Embryonic facial prominence (tissue), 1 donor: ENCODE results near the gene DDX31.

ENCODE experiments used
- DNase-seq: peaks from one replicate; pipeline ENCODE4 v3.0.0-alpha.2; 2016; ENCODE audit errors: extremely low spot score

The DDX31 gene

DNA sequence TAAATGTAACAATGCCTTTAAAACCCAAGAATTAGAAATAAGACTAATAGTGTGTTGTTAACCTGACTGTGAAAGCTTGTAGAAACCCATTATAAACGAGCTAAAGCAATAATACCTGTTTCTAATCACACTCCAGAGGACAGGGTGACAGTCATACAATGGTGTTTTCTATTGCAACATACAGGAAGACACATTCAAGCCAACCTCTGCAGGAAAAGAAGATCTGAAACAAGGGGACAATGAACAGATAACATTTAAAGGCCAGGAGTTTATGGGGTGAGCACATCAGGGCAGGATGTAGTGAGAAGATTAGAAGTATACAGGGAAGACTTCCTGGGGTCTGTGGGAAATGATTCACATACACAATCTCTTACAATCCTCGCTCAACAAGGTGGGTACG is 73.6 kb downstream of the DDX31 start:
- no peak for DNase-seq

- DNase-seq: no peak
Measured at GRCh38 chr9:132595319-132595718, 74.5 kb downstream of the DDX31 start.

DNA sequence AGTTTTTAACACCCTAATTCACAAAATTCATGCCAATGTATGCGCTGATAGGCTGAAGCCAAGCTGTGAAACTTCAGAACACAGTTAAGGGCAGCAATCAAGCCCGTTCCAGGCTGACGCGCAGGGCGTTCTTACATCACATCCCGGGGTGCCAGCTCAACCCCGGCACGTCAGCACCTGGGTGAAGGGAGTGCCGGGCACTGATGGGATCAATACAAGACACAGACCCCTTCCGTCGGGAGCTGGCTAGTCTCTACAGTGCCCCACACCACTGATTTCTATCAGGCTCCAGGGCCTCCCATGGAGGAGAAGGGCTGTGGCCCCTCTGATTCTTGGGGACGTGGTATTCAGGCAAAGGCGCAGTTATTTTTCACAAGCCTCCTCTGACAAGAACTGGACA is 75.4 kb downstream of the DDX31 start:
- no peak for DNase-seq

DNA sequence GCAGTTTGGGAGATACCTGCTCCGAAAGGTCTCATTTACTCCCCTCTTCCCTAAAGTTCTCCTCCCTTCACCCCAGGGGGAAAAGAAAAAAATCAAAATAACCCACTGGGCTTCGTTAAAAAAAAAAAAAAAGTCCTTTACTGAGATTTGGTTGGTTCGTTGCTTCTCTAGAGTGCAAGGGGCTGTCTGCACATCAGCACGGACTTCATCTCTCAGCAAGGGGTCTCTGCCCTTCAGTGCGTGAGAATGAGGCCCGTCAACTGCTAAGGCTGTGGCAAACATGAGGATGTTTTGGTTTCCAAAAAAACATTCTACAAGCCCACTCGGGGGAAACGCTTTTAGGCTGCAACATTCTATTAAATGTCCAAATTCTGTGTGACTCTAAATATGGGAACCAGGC is 77.3 kb downstream of the DDX31 start:
- no peak for DNase-seq

- no peak for DNase-seq
Measured at GRCh38 chr9:132591751-132592314, 78.0 kb downstream of the DDX31 start.

- DNase-seq: no peak
Measured at GRCh38 chr9:132591244-132591643, 78.5 kb downstream of the DDX31 start.

DNA sequence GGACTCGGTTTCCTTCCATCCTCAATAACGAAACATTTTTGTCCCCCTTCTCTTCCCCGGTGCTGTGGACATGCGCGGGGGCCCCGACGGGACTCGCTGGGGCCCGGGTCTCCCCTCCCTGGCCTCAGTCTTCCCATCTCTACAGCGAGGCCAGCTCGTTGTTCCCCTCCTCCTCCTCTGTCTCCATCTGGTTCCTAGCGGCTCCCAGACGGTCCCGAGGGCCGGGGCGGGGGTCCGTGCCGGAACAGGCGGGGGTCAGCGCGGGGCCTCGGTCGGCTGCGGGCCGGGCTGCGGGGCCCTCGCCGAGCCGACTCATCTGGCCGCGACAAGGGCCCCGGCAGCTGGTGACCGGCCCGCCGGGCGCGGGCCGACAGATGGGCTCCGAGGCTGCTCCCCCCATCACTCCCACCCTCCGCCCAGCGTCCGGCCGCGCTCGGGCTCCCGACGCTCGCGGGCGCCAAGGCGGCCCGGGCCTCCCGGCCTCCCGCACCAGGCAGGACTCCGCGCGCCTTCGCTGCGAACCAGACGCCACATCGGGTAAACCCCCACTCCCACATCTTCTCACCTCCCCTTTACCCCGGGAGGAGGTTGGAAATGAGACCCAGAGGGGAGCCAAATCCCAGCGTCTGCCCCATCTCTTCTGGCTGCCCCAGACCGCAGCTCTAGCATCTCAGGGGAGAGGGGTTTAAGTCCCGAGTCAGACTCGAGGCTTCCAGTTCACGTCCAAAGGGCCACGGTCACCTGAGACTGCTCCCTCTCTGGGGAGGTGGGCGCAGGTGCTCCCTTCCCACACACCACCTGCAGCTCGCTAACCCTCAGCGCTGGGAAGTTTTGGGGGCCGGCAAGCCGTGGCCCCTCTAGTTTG is 79.2 kb downstream of the DDX31 start:
- DNase-seq: no peak

DNA sequence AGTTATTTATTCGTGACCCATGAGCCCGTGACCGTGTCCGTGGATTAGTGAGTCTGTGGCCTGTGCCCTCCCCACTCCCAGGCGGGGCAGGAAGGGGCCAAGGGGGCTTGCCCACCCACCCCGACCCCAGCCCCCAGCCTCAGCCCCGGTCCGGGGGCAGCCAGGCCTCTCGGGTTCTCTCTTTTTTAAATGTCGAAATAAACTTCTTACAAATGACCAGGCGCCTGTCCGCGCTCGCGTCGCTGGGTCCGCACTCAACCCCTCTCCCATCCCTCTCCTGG is 79.8 kb downstream of the DDX31 start:
- DNase-seq: no peak

DNA sequence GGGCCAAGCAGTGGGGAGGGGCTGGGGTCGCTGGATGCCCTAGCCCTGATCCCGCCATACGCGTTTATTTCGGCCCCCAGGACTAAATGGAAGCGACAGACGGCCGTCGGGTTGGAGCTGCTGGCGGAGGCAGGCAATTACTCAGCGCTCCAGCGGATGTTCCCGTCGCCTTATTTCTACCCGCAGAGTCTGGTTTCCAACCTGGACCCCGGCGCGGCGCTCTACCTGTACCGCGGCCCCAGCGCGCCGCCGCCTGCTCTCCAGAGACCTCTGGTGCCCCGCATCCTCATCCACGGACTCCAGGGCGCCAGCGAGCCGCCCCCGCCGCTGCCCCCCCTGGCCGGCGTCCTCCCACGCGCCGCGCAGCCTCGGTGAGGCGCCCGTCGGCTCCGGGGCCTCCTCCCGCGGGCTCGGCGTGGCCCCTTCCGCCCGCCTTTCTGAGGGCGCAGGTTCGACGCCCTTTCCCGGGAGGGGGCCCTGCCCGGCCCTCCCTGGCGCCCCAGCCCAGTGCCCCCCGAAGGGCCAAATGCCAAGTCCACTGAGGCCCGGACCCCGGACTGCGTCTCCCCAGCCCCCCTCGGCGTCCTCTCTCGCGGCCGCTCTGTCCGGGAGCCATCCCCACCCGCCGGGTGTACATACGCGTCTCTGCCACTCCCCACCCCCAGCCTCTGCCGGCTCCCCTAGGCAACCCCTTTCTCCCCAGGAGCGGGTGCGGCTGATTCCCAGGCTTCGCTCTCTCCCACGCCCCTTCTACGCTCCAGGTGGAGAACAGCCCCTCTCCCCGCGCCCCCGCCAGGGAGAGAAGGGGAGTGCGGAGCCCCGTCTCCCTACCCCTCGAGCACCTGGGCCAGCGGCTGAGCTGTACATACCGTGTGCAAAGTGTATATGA is 80.4 kb downstream of the DDX31 start:
- no peak for DNase-seq

GRCh38 chr9:132588501-132589147 is 81.2 kb downstream of the DDX31 start:
- no peak for DNase-seq

- DNase-seq: no peak
Measured at GRCh38 chr9:132588098-132588497, 81.7 kb downstream of the DDX31 start.

- no peak for DNase-seq
Measured at GRCh38 chr9:132587592-132587955, 82.2 kb downstream of the DDX31 start.

DNA sequence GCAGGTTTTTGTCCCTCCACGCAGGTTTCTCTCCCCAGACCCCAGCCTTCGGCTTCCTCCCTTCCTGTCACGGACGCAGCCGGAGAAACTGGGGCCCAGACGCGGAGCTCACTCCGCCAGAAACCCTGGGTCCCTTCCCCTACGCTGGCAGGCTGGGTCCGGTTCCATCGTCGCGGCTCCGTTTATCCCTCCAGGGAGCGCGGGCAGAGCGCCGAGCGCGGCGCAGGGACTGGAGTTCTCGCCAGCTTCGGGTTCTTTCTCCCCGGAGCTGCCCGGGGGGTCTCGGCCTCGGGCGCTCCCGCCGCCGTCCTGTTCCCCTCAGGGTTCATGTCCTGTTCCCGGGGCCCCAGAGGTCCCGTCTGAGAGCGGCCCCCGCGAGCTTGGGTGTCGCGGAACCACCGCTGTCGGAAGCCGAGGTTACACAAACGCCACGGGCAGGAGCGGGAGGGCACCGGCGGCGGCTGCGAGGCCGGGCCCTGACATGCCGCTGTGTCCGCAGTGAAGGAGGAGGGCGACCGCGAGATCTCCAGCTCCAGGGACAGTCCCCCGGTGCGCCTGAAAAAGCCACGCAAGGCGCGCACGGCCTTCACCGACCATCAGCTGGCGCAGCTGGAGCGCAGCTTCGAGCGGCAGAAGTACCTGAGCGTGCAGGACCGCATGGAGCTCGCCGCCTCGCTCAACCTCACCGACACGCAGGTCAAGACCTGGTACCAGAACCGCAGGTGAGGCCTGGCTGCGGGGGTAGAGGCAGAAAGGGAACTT is 82.8 kb downstream of the DDX31 start:
- DNase-seq: no peak

DNA sequence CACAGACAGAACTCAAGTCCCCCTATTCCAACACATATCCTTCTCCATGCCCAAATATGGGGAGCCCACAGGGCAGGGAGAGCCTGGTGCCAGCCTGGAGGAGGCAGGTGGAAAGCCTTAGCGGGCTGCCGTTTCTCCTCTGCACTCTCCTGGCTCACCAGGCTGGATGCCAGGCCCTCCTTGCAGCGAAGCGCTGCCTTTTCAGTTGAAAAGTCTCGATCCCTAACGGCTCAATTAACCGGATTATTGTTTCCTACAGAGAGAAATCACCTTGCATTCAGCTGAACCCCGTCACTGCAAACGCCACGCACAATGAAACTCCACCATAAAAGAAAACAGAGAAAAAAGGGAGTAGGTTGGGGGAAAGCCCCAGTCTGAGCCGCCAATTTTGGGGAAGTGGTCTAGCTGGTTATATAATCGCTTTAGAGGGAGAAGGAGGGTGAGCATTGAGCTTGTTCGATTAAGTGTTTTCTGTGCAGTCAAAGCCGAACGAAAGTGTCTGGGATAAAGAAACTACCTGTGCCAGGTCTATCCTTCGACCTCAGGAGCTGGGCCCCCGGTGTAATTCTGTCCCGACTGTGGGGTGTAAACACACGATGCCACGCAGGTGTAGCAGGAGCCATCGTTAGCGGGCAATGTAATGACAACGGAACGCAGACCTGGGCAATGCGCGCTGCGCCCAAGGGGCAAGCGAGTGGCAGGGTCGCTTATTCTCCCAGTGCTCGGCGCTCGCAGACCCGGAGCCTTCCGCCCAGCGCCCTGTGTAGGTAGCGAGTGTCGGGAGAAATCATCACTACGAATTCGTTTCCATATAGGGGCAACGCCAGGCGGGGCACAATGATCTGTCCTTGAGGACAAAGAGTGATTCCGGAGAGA is 83.6 kb downstream of the DDX31 start:
- DNase-seq: no peak

- no peak for DNase-seq
Measured at GRCh38 chr9:132584601-132585560, 84.9 kb downstream of the DDX31 start.

DNA sequence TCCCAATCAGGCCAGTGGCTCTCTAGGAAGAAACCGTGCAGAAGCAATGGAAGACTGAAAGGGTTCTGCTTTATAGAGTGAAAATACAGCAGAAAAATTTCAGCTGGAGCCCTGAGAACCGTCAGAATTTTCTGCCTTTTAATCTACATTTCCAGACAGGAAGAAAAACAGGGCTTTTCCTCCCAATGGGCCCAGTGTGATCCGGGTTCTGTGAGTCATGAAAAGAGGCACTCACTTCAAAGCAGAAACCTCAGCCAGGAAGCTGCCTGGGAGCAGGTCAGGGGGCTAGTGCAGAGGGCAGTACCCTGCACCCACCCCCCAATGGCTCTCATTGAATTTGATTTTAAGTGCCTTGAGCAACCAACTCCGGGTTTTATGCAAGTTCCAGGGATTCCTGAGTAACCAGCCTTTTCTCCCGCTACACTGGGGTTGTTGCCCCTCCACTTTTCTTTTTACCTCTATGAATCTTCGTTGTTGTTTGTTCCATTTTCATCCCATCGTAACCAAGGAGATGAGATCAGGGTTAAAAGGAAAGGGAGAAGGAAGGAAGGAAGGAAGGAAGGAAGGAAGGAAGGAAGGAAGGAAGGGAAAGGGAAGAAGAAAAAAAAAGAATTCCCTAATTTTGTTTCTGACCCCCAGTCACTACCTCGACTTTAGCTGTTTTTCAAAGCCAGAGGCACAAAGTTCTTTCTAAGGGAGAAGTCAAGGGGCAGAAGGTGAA is 86.0 kb downstream of the DDX31 start:
- no peak for DNase-seq

- no peak for DNase-seq
Measured at GRCh38 chr9:132582786-132583583, 86.8 kb downstream of the DDX31 start.

GRCh38 chr9:132582276-132582785 is 87.5 kb downstream of the DDX31 start, which contains the start of gene BARHL1:
Gene BARHL1 (plus strand): TSS chr9:132582606. CDS start chr9:132582798, 192 bp downstream.
- DNase-seq: no peak
